ENCODE data around the gene ROR2. TPM values are rescaled to one million over a fixed set of nuclear protein-coding genes. Genes with fewer than 3 reads are reported as not detected.
"Not testable (repeated sequence)": the region's sequence is repeated elsewhere in the genome, so short reads cannot be mapped to it uniquely, and the experiment has no call there.

ROR2 gene
- total RNA-seq, 4 donors from 2014 or later, result 1.8 to 4.2 (median 2.7) TPM

DNA sequence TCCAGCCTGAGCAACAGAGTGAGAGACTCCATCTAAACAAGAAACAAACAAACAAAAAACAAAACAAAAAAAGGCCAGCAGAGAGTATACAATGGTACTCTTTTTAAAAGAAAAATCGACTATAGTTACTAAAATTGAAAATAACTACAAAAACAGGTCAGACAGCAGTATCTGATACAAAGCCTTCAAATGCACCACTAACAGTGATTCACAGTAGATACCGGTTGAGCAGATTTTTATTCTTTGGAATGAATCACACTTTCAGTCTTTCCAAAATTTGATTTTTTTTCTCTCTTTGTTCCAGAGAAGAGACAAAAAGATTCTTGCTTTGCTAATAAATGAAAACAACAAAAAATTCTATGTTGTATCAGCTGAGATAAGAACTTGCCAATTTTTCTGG is 36.9 kb downstream of the ROR2 start:
- Histone ChIP-seq H3K4me1 (no peaks in the 10 kb centered on the region), H3K36me3 (no peaks in the 10 kb centered on the region), H3K27me3 (no peaks in the 10 kb centered on the region), H3K27ac (no peak overlapping the region), H3K9me3 (no peaks in the 10 kb centered on the region), H3K4me3 (no peak overlapping the region)
- DNase-seq (ENCODE audit: low spot score in 2 of 2), result no peak
- 46 to 67% methylated on average over 2 of the region's 2 CpGs for WGBS, 2 donors
- TF ChIP-seq POLR2A (IDR thresholded peaks at IDR 0.05) (no peak), EP300 (IDR thresholded peaks at IDR 0.05) (no peak)
- TF ChIP-seq, protein P1, sequence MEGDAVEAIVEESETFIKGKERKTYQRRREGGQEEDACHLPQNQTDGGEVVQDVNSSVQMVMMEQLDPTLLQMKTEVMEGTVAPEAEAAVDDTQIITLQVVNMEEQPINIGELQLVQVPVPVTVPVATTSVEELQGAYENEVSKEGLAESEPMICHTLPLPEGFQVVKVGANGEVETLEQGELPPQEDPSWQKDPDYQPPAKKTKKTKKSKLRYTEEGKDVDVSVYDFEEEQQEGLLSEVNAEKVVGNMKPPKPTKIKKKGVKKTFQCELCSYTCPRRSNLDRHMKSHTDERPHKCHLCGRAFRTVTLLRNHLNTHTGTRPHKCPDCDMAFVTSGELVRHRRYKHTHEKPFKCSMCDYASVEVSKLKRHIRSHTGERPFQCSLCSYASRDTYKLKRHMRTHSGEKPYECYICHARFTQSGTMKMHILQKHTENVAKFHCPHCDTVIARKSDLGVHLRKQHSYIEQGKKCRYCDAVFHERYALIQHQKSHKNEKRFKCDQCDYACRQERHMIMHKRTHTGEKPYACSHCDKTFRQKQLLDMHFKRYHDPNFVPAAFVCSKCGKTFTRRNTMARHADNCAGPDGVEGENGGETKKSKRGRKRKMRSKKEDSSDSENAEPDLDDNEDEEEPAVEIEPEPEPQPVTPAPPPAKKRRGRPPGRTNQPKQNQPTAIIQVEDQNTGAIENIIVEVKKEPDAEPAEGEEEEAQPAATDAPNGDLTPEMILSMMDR (IDR thresholded peaks at IDR 0.05), result no peak

DNA sequence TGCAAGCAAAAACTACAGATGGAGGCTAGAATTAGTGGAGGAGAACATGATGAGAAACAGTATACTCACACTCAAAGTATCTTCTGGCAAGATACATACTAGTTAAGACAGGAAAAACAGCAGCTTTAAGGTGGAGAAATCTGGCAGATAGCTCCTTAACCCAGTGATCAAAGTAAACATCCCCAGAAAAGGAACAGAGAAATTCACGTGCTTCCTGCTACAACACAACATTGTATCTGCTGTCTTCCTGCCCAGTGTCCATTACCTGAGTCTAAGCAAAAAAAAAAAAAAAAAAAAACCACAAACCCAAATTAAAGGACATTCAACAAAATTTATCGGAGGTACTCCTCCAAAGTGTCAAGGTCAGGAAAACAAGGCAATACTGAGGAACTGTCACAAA is 38.4 kb downstream of the ROR2 start:
- TF ChIP-seq POLR2A (IDR thresholded peaks at IDR 0.05) (no peak), EP300 (IDR thresholded peaks at IDR 0.05) (no peak)
- TF ChIP-seq, protein P1 (IDR thresholded peaks at IDR 0.05), result no peak
- no peaks in the 10 kb centered on the region for H3K36me3 ChIP-seq
- no peak for DNase-seq (ENCODE audit: low spot score in 2 of 2)
- no peak overlapping the region for H3K4me3 ChIP-seq
- WGBS, 2 donors, result 51 to 61% methylated on average over 2 of the region's 2 CpGs
- H3K27ac ChIP-seq, result no peak overlapping the region
- H3K4me1 ChIP-seq, result no peaks in the 10 kb centered on the region
- H3K27me3 ChIP-seq, result no peaks in the 10 kb centered on the region
- no peaks in the 10 kb centered on the region for H3K9me3 ChIP-seq

DNA sequence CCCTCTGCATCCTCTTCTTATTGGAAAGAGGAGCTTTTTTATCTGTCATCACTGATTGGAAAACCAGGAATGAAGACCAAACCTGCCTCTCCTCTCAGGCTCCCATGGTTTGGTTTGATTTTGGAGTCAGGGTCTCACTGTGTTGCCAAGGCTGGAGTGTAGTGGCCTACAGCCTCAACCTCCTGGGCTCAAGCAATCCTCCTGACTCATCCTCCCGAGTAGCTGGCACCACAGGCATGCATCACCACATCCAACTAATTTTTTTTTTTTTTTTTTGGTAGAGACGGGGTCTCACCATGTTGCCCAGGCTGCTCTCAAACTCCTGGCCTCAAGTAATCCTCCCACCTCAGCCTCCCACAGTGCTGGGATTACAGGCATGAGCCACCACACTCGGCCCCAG is 40.8 kb downstream of the ROR2 start:
- H3K9me3 ChIP-seq; H3K4me3 ChIP-seq; H3K27me3 ChIP-seq; H3K27ac ChIP-seq; H3K4me1 ChIP-seq; DNase-seq (ENCODE audit: low spot score in 2 of 2); H3K36me3 ChIP-seq: not testable (repeated sequence)
- 87 to 90% methylated on average over 3 of the region's 3 CpGs for WGBS, 2 donors

DNA sequence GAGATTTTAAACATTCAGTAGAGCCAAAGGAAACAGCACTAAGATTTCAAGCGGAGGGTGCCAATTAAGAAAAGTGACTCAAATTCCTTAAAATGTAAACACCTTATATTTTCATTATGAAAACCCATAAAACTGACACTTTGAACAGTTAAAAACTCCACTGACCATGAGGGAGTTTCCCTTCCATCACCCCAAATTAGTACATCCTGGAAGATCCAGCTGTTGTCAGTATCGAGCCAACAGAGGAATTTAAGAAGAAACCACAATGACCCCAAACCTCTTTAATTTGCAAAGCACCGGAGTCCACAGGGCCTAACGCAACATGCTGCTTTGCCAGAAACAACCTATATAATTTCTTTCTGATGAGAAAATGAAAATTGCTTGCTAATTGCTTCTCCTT is 41.3 kb downstream of the ROR2 start:
- no peak for DNase-seq (ENCODE audit: low spot score in 2 of 2)
- TF ChIP-seq EP300 (IDR thresholded peaks at IDR 0.05), result no peak
- TF ChIP-seq, protein P1 (IDR thresholded peaks at IDR 0.05), result no peak
- Histone ChIP-seq H3K9me3 (no peaks in the 10 kb centered on the region), H3K27me3 (no peaks in the 10 kb centered on the region), H3K4me1 (no peaks in the 10 kb centered on the region), H3K4me3 (no peak overlapping the region), H3K36me3 (no peaks in the 10 kb centered on the region), H3K27ac (no peak overlapping the region)
- 51 to 55% methylated on average over 4 of the region's 4 CpGs for WGBS, 2 donors

DNA sequence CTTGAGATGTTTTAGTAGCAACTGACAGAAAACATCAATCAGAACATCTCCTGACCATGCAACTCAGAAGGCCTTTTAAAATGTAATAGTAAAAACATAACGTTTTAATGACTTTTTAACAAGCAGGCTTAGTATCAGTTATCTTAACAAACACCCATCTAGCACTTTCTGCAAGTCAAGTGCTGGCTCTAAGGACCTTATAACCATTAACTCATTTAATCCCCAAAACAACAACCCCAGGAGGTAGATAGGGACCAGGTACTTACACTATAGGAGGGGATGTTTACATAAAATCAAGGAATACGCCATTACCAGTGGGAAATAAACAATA is 41.8 kb downstream of the ROR2 start:
- H3K4me1 ChIP-seq, result no peaks in the 10 kb centered on the region
- 60 to 68% methylated on average over 2 of the region's 2 CpGs for WGBS, 2 donors
- no peaks in the 10 kb centered on the region for H3K9me3 ChIP-seq
- DNase-seq (ENCODE audit: low spot score in 2 of 2), result no peak
- H3K36me3 ChIP-seq, result no peaks in the 10 kb centered on the region
- no peak overlapping the region for H3K4me3 ChIP-seq
- H3K27me3 ChIP-seq, result no peaks in the 10 kb centered on the region
- TF ChIP-seq, protein P1 (IDR thresholded peaks at IDR 0.05), result no peak
- TF ChIP-seq EP300 (IDR thresholded peaks at IDR 0.05) (no peak), POLR2A (IDR thresholded peaks at IDR 0.05) (no peak)
- no peak overlapping the region for H3K27ac ChIP-seq
